Peyer's patch (tissue), 4 donors: Measurements from ENCODE around the gene PLSCR1.

Experiments used
- POLR2A ChIP-seq, 2 donors: fragments of 450-650 bp; IDR thresholded peaks; one replicate each; pipeline ENCODE4 v1.5.1; 2017; ENCODE audit warnings: antibody characterized with exemption in 2 of 2, mild to moderate bottlenecking in 2 of 2, moderate library complexity in 2 of 2
- TF ChIP-seq, protein P1 (sequence below), 6 experiments: fragments of 450-650 bp in 4 of 6; fragments of 200-600 bp in 2 of 6; sonication (generic) in 1 of 6; IDR thresholded peaks; one replicate each; pipeline ENCODE4 v1.5.1; 2017 to 2019; ENCODE audit warnings: antibody characterized with exemption in 6 of 6, mild to moderate bottlenecking in 3 of 6, moderate library complexity in 1 of 6

DNA sequence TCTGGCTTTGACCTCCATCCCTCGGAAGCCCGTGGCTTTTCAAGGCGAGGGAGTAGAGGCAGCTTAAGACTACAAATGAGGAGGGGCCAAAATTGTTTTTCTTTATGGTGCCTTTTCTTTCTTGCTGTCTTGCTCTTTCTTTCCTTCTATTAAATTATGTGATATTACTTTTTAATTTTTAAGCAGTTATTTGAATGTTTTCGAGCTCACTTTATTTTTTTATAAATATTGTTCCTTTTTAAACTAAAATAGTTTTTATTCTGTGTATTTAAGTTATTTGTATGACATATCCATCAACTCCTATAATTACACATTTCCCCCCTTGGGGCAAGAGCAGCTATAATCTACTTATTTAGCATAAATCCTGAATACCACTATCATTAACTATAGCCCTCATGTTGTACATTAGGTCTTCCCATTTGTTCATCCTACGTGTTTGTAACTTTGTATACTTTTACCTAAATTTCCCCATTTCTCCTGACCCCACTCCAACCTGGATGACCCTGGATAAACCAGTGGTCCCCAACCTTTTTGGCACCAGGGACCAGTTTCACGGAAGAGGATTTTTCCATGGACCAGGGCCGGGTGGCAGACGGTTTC lies 622 bp upstream of the PLSCR1 start:
- TF ChIP-seq, protein P1, sequence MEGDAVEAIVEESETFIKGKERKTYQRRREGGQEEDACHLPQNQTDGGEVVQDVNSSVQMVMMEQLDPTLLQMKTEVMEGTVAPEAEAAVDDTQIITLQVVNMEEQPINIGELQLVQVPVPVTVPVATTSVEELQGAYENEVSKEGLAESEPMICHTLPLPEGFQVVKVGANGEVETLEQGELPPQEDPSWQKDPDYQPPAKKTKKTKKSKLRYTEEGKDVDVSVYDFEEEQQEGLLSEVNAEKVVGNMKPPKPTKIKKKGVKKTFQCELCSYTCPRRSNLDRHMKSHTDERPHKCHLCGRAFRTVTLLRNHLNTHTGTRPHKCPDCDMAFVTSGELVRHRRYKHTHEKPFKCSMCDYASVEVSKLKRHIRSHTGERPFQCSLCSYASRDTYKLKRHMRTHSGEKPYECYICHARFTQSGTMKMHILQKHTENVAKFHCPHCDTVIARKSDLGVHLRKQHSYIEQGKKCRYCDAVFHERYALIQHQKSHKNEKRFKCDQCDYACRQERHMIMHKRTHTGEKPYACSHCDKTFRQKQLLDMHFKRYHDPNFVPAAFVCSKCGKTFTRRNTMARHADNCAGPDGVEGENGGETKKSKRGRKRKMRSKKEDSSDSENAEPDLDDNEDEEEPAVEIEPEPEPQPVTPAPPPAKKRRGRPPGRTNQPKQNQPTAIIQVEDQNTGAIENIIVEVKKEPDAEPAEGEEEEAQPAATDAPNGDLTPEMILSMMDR (IDR thresholded peaks at IDR 0.05), result no peak
- TF ChIP-seq POLR2A (IDR thresholded peaks at IDR 0.05), result no peak
